ENCODE results near the gene NCAM1.

The NCAM1 gene

GRCh38 chr11:112961146-112961668 lies at the start of gene NCAM1:
Gene NCAM1, plus strand, starts transcription at chr11:112961420.
- no peak for TF ChIP-seq CTCF (IDR thresholded peaks at IDR 0.05)

DNA sequence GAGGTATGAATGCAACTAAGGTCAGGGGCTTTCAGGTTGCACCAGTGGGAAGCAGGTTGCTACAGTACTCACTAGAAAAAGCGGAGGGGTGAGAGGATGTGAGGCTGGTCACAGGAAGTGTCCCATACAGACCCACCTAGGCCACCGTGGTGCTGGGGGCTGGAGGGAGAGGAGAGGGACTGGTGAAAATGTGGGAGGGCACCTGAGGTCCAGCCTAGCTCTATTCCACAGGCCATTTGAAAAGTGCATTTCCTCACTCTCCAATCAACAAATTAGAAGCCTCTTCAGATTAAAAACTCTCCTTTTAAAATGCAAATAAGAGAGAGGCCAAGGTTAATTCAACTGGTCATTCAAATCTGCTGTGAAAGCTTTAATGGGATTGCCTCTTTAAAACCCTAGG lies 38.6 kb upstream of the NCAM1 start:
- TF ChIP-seq CTCF (IDR thresholded peaks at IDR 0.05): no peak

GRCh38 chr11:112925516-112926310 lies 35.5 kb upstream of the NCAM1 start:
- TF ChIP-seq CTCF (IDR thresholded peaks at IDR 0.05): no peak

DNA sequence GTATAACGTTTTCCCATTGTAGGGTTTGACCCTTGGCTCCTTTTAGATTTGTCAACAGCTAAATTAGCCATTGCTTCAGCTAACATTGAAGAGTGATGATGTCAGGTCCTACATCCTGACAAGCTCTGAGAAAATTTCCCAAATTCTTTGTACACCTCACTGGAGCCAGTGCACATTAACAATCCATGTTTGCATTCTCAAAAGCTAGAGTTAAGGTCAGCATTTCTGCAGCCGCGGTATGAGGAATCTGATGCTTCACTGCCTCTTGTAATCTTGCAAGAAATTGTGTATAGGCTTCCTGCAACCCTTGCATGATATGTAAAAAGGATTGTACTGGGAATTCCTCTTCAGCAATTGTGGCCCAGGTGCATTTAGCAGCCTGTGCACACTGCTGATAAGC lies 33.1 kb upstream of the NCAM1 start:
- TF ChIP-seq CTCF (IDR thresholded peaks at IDR 0.05): no peak

- TF ChIP-seq CTCF (IDR thresholded peaks at IDR 0.05): no peak
These were observed 31.8 kb upstream of the NCAM1 start for GRCh38 chr11:112929432-112929831.

- no peak for TF ChIP-seq CTCF (IDR thresholded peaks at IDR 0.05)
These were observed 29.5 kb upstream of the NCAM1 start for GRCh38 chr11:112931703-112932102.

- TF ChIP-seq CTCF (IDR thresholded peaks at IDR 0.05): no peak
These were observed 28.6 kb upstream of the NCAM1 start for GRCh38 chr11:112932593-112932992.
